Prostate gland (tissue), 2 donors: ENCODE measurements around the gene DUS1L. TPM values are rescaled to one million over a fixed set of nuclear protein-coding genes. Genes with fewer than 3 reads are reported as not detected.

Experiments
- DNase-seq: peaks from one replicate; pipeline ENCODE4 v3.0.0-alpha.2; 2019; ENCODE audit warnings: low spot score
- H3K27ac ChIP-seq, 2 donors: fragments of 200-600 bp; sonication (generic); 2 replicates each; pipeline ENCODE4 v1.5.1; 2017 to 2019
- H3K27me3 ChIP-seq: fragments of 200-600 bp; sonication (generic); replicated peaks from 2 replicates; pipeline ENCODE4 v1.5.1; 2019; ENCODE audit not compliant: insufficient read depth
- H3K36me3 ChIP-seq, 2 donors: fragments of 200-600 bp; sonication (generic); 1 replicate in 1 of 2; 2 replicates in 1 of 2; pipeline versions ENCODE4 v1.5.1 to v1.8.1; 2017 to 2019
- H3K4me1 ChIP-seq: fragments of 200-600 bp; sonication (generic); replicated peaks from 2 replicates; pipeline ENCODE4 v1.5.1; 2019
- H3K4me3 ChIP-seq, 2 donors: fragments of 200-600 bp; sonication (generic); 2 replicates each; pipeline ENCODE4 v1.5.1; 2017 to 2019
- H3K9me3 ChIP-seq: fragments of 200-600 bp; sonication (generic); 2 replicates; pipeline ENCODE4 v1.5.1; 2017
- CTCF ChIP-seq, 4 experiments: fragments of 200-600 bp in 2 of 4; fragments of 450-650 bp in 2 of 4; sonication (generic) in 2 of 4; IDR thresholded peaks; 1 replicate in 3 of 4; 2 replicates in 1 of 4; pipeline ENCODE4 v1.5.1; 2016 to 2019; ENCODE audit warnings: antibody characterized with exemption in 4 of 4, mild to moderate bottlenecking in 2 of 4, moderate library complexity in 2 of 4
- POLR2A ChIP-seq: fragments of 450-650 bp; IDR thresholded peaks from one replicate; pipeline ENCODE4 v1.6.1; 2016; ENCODE audit warnings: antibody characterized with exemption, mild to moderate bottlenecking
- POLR2AphosphoS5 ChIP-seq: sonication (generic); formaldehyde crosslinking; IDR thresholded peaks from one replicate; pipeline ENCODE4 v1.6.1; 2017; ENCODE audit warnings: antibody characterized with exemption
- WGBS: methylation state at CpG from one replicate; pipeline ENCODE4 v1.1.5; 2018; 5-methylcytosine and 5-hydroxymethylcytosine counted together
- intact Hi-C: fragments of 100-400 bp; cut with DNase I; formaldehyde crosslinking; loops from one replicate; pipeline ENCODE4 v1.14.2; 2022
- total RNA-seq, 2 donors: library from RNA; depleted of rRNA; stranded (reverse); fragments of >200 nt; gene quantifications; one replicate each; pipeline ENCODE4 v1.1.0, GENCODE V29; 2016

The DUS1L gene
- total RNA-seq, 2 donors from 2014 or later, result 95.9 to 119 TPM

DNA sequence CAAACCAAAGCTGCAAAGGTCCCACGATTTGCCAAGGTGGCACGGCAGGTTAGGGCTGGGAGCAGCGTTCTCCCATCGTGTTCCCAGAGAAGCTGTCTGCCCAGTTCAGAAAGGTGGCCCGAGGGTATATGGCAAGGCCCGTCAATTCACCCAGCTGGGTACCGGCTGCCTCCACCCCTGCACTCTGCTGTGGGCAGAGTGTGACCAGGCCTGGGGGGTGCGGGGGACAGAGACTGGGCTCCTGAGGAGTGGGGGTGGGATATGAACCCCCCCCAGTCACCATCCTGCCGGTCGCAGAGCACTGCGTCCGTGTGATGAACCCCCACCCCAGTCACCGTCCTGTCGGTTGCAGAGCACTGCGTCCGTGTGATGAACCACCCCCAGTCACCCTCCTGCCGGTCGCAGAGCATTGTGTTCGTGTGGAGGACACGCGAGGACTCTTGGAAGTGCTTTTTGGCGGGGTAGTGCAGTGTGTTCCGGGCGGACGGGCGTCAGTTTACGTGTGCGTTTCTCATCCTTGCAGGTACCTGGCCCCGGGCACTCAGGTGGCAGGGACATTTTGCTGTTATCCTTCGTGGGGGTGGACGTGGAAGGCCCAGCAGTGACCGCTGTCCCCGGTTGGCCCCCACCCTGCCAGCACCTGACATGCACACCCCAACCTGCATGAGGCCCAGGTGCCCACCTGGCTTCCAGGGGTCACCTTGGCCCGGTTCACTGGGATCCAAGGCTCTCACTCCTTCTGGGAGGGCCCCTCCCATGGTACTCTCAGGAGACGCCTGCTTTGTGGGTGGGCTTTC, 35.1 kb upstream of the DUS1L start:
- H3K4me1 ChIP-seq, result peaks cover 52% of the 10 kb centered on the region
- no peak for DNase-seq

GRCh38 chr17:82098939-82099763, 33.5 kb upstream of the DUS1L start:
- H3K4me3 ChIP-seq, result peak overlapping the region; percentile 91 to 98
- peaks cover 43% of the 10 kb centered on the region for H3K4me1 ChIP-seq
- no peak for DNase-seq
- no peak for TF ChIP-seq POLR2A
- no peak for TF ChIP-seq POLR2AphosphoS5
- no peak for TF ChIP-seq CTCF (IDR thresholded peaks at IDR 0.05)
- WGBS, result 22% methylated on average over 48 of the region's 80 CpGs
- no peaks in the 10 kb centered on the region for H3K9me3 ChIP-seq
- H3K36me3 ChIP-seq, result peaks cover 9 to 19% of the 10 kb centered on the region in 2 donors
- intact Hi-C loops, result loop anchor here (5.0 kb wide), 1 partner anchor 62 kb away; the partner anchor contains the start of gene DCXR
- H3K27ac ChIP-seq, result peak overlapping the region; percentile 98 to 99
- H3K27me3 ChIP-seq, result no peaks in the 10 kb centered on the region

More for the DNA sequence above, 35.1 kb upstream of the DUS1L start:
- no peaks in the 10 kb centered on the region for H3K27me3 ChIP-seq
- WGBS, result 64% methylated on average over 34 of the region's 35 CpGs
- H3K27ac ChIP-seq, result peak overlapping the region; percentile 98 to 99
- intact Hi-C loops, result no loop called here
- no peaks in the 10 kb centered on the region for H3K9me3 ChIP-seq
- no peak for TF ChIP-seq POLR2A
- no peak for TF ChIP-seq CTCF (IDR thresholded peaks at IDR 0.05)
- TF ChIP-seq POLR2AphosphoS5, result no peak
- no peak overlapping the region for H3K4me3 ChIP-seq
- H3K36me3 ChIP-seq, result peaks cover 0 to 4% of the 10 kb centered on the region in 2 donors

GRCh38 chr17:82098169-82098938, 32.8 kb upstream of the DUS1L start, which contains the start of gene FASN:
FASN (minus strand) TSS chr17:82098236; CDS start chr17:82096445, 1,791 bp downstream.
- H3K4me1 ChIP-seq, result peaks cover 35% of the 10 kb centered on the region
- WGBS, result under 1% methylated on average over 41 of the region's 124 CpGs

DNA sequence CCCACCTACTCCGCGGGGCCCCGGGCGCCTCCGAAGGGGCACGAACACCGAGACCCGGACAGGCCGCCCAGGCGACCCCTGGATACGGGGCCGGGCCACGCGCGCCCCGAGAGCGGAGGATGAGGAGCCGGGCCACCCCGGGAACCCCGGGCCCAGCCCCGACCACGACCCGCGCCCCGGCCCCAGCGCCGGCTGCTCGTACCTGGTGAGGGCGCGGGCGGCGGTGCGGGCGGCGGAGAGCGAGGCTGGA, 32.2 kb upstream of the DUS1L start:
- peak overlapping the region; percentile 98 to 99 for H3K27ac ChIP-seq
- peaks cover 15 to 32% of the 10 kb centered on the region in 2 donors for H3K36me3 ChIP-seq
- 0% methylated on average over 33 of the region's 36 CpGs for WGBS
- H3K4me1 ChIP-seq, result peaks cover 35% of the 10 kb centered on the region
- no peak for DNase-seq
- no peak for TF ChIP-seq POLR2AphosphoS5
- no peak for TF ChIP-seq POLR2A
- no peak for TF ChIP-seq CTCF (IDR thresholded peaks at IDR 0.05)
- peak overlapping the region; percentile 91 to 98 for H3K4me3 ChIP-seq
- H3K27me3 ChIP-seq, result no peaks in the 10 kb centered on the region
- no peaks in the 10 kb centered on the region for H3K9me3 ChIP-seq
- intact Hi-C loops, result loop anchor here (5.0 kb wide), 1 partner anchor 61 kb away; the partner anchor contains the start of gene DCXR

More at GRCh38 chr17:82098169-82098938, 32.8 kb upstream of the DUS1L start, which contains the start of gene FASN:
- Histone ChIP-seq H3K9me3 (no peaks in the 10 kb centered on the region), H3K27me3 (no peaks in the 10 kb centered on the region), H3K36me3 (peaks cover 10 to 27% of the 10 kb centered on the region in 2 donors), H3K4me3 (peak within 1 kb of the TSS; percentile 91 to 98), H3K27ac (peak within 1 kb of the TSS; percentile 98 to 99)
- intact Hi-C loops, result loop anchor here (5.0 kb wide), 1 partner anchor 61 kb away; the partner anchor contains the start of gene DCXR
- TF ChIP-seq POLR2AphosphoS5 (peak; percentile 86), CTCF (IDR thresholded peaks at IDR 0.05) (peak in 2 of 4 experiments; percentile 49 to 62), POLR2A (peak; percentile 99)
- DNase-seq, result peak; percentile 94
